HT1080 (cell line): Measurements from ENCODE around the gene TTC38. TPM values are rescaled to one million over a fixed set of nuclear protein-coding genes. Genes with fewer than 3 reads are reported as not detected.

ENCODE experiments used
- DNase-seq: peaks from one replicate; pipeline ENCODE4 v3.0.0-alpha.2; 2015; ENCODE audit warnings: low read depth
- polyA plus RNA-seq, 2 experiments: library from polyadenylated mRNA; depleted of rRNA; stranded (reverse); fragments of >200 nt; gene quantifications; 2 replicates each; pipeline ENCODE4 v1.2.3, GENCODE V29; 2015
- total RNA-seq: library from RNA; depleted of rRNA; stranded (reverse); fragments of >200 nt; shearing (Covaris generic); gene quantifications from 2 replicates; pipeline ENCODE4 v1.2.3, GENCODE V29; 2014; rRNA removed

The TTC38 gene
- 21.7 and 26.0 TPM in 2 replicates for total RNA-seq
- polyA plus RNA-seq (2015; cell fraction: cytosol; rRNA removed) = 15.4 and 17.9 TPM in 2 replicates
- polyA plus RNA-seq (2015; cell fraction: nucleus; rRNA removed) = 32.3 and 37.1 TPM in 2 replicates

GRCh38 chr22:46267431-46268279 is at the start of gene TTC38:
TSS of gene TTC38 (plus strand) at chr22:46268008. CDS start at chr22:46268040, 32 bp downstream.
- peak; percentile 72 for DNase-seq

DNA sequence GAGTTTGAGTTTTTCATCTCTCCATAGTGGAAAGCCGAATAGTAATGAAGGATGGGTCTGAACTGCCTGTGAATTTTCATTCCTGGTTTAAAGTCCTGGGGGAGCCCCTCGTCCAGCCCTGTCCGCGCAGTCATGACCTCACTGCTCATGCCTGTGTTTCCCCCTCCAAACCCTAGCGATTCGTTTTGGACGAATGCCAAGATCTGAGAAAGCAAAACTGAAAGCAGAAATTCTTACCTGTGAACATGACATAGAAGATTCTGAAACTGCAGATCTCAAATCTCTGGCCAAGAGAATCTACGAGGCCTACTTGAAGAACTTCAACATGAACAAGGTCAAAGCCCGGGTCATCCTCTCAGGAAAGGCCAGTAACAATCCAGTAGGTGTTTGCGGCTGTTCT is 48.2 kb upstream of the TTC38 start:
- no peak for DNase-seq

- peak; percentile 12 for DNase-seq
These were observed 46.9 kb upstream of the TTC38 start for GRCh38 chr22:46220921-46221320.

DNA sequence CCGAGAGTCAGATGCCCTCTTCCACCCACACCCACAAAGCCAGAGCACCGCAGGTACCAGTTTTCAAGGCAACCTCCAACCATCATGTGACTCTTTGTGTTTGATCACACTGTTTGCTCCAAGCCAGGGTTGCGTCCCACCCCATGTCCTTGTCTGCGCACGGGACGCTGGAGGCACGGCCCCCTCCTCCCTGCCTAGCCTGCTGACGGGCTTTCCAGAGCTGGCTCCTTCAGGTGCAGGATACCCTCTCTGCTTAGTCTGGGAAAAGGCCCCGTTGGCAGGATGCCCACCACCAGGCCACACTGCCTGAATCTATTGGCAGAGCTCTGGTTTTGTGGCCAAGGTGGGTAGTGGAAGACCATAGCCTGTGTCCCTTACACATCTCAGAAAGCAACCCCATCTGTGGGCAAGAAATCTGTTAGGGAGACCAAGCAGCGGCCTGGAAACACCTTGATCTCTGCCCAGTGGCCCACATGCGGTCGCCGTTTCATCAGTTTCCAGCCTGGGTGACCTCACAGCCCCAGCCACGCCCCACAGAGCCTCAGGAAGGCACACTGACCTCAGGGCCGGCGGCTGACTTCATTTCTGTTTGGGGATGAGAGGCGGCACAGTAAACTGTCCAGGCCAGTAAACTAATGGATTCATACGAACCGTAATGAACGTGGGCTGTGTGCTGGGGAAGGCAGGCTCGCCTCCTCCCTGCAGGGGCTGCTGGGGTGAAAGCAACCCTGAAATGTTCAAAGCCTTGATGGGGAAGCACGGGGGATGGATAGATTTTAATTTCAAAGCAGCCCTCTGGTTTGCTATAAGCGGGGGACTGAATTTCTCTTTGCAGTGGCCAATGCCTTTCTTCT is 43.5 kb upstream of the TTC38 start:
- no peak for DNase-seq

GRCh38 chr22:46224898-46225290 is 42.9 kb upstream of the TTC38 start:
- no peak for DNase-seq

GRCh38 chr22:46225631-46226030 is 42.2 kb upstream of the TTC38 start:
- DNase-seq = no peak

DNA sequence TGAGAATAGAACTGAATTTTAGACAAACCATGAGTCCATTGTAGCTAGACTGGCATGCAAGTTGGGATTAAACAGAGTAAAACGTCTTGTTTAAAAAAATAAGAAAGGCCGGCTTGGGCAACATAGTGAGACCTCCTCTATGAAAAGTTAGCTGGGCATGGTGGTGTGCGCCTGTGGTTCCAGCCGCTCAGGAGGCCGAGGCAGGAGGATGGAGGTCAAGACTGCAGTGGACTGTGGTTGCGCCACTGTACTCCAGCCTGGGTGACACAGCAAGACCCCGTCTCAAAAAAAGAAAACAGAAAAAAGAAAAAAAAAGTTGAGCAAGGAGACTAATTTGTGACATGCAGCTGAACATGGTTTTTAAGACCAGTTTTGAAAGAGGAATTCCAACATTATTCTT is 41.2 kb upstream of the TTC38 start:
- no peak for DNase-seq

DNA sequence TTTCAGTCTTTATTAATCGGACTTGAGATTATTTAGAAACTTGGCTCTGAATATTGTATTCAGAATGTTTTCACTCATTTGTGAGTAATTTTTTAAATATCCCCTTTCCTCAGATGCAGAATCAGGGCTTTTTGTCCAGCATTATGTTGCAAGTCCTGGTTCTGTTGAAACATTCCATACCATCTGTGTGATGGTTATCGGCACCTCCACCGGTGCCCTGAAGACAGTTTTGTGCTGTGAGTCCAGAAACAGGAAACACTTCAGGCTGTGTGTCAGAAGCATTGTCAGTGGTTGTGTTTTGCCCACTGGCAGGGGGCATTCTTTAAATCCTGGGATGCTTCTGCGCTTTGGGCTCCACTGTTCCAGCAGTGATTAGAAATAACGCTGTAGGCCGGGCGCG is 38.1 kb upstream of the TTC38 start:
- DNase-seq = no peak

DNA sequence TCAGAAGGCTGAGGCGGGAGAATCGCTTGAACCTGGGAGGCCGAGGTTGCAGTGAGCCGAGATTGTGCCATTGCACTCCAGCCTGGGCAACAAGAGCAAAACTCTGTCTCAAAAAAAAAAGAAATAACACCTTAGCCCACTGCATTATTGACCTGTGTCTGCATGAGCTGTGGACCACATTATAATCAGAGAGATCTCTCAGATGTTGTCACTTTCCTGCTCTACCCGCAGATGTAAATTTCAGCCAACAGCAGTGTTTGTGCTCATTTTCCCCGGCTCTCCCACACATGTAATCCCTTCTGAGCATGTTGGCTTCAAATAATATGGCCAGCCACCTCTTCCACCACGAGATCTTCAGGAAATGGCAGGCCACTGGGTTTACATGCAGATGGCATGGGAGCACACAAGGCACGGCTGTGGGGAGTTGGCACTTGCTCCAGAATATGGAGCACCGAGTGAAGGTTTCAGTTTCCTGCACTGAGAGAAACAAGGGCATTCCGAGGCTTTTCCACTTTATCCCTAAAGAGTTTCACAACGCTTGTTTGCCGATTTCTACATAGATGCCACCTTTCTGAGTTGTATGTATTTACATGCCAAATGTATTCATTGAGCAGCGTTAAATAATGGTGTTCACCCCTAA is 37.4 kb upstream of the TTC38 start:
- DNase-seq = no peak

GRCh38 chr22:46233231-46233630 is 34.6 kb upstream of the TTC38 start:
- peak; percentile 83 for DNase-seq

DNA sequence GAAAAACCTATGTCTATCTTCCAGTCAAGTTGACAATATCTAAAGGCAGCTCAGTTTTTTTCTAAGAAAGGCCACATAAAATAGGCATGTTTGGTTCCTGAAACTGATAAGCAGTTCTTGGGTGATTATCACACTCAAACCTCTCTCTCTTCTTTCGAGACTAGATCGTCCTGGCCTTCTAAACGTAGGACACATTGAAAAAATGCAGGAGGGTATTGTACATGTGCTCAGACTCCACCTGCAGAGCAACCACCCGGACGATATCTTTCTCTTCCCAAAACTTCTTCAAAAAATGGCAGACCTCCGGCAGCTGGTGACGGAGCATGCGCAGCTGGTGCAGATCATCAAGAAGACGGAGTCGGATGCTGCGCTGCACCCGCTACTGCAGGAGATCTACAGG is 32.8 kb upstream of the TTC38 start:
- no peak for DNase-seq

DNA sequence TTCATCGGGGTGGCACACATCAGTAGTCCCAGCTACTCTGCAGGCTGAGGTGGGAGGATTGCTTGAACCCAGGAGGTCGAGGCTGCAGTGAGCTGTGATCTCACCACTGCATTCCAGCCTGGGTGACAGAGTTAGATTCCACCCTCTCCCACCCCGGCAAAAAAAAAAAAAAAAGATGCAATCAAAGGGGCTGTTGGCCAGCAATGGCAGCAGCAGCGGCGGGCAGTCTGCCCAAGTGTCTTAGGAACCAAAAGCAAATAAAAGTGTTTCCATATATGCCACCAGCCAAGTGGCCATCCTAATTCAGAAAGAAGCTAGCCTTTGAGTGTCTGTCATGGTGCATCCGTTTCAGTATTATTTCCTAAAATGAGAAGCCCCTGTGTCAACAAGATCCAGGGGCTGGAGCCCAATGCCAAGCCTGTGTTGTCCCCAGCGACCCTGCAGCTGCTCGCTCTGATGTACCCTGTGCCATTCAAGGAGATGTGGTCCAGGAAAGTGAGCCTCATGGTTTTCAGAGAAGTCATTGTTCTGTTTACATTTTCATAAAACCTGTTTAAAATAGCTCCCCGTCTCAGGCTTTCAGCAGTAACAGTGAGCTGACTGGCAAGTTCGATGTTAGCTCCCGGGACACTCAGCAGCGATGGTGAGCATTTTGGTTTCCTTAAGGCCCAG is 30.2 kb upstream of the TTC38 start:
- DNase-seq = no peak

DNA sequence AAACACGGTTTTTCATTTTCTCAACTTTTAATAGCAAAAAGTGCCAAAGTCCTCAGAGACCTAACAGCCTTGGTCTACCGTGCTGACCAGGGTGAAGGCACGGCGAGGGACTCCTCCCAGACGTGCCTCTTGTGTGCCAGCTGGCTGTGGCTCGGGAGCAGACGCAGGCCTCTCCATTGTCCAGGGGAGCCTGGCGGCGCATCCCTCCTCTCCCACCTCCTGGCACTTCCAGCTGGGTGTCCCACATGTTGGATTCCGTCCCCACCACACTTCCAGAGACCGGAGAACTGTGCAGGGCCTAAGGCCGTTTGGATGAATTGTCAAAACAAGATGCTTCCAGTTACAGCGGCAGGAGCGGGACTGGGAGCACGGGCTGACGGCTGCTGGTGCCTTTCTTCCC is 29.3 kb upstream of the TTC38 start:
- no peak for DNase-seq

DNA sequence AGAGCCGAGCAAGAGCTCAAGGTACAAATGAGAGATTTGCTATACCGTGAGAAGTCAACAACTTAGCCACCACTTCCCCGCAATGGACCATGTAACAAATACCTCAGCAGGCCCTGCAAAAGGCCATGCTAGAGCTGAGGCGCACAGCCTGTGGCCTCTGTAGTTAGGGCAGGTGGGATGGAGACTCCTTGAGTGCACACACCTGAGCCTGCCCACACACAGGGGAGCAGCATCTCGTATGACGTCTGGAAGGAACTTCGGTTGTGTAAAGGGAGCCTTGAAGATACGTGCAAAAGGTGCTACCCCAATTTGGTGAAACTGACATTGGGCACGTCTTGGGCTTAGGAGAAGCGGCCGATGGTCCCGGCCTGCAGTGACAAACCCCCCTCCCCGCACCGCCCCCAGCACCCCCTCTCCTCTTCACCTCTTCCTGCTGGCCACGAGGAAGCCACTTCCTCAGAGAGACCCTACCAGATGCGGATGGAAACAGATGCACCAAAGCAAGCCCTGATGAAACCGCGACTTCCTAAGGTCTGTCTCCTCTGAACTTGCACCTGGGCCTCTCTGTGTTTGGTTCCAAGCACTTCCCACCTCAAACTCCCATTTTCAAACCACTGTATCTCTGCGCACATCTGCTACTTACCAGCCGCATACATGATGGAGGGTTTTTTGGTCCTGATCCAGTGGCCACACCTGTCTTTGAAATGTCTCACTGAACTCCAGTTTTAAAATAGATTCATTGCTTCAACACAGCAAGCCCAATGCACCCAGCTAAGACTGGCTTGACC is 28.4 kb upstream of the TTC38 start:
- no peak for DNase-seq

GRCh38 chr22:46240073-46240472 is 27.7 kb upstream of the TTC38 start:
- no peak for DNase-seq

- no peak for DNase-seq
These were observed 27.3 kb upstream of the TTC38 start for GRCh38 chr22:46240506-46240905.

DNA sequence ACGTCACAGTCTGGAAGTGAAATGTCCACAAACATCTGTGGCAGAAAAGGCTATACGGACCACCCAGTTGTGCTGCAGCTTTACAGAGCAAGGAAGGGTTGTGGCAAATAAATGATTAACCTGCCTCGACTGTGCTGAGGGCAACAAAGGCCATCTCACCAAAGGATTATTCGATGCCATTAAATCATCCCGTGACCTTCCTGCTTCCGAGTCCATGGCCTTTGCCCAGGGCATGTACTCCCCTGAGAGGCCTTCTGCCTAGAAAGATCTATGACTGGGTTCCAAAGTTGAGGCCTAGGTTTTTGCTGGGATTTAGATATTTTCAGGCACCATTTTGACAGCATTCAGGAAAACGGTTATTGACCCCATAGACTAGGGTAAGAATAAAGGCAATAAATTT is 26.9 kb upstream of the TTC38 start:
- DNase-seq = no peak

DNA sequence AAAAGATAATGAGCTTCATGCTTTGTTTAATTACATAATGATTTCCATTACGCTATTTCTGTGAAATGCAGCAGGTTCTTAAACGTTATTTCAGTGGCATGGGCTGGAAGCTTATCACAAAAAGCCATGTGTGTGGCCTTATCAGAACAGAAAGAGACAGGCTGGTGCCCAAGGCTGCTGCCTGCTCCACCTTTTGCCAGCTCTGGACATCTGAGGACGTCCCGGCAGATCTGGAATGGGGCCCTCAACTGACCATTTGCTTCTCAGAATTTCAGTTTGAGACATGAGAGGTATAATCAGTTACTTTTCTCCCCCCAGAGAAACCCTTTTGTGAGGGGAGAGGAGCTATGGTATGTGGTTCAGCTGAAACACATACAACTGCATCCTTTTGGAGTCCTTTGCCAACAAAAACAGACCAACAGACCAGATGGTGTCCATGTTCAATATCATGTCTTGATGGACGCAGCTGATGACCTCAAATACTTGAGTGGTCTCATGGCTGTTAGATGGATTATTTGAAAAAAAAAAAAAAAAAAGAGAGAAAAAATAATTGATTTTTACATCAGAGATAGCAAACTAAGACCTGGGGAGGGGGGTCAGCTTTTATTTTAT is 26.3 kb upstream of the TTC38 start:
- DNase-seq = no peak

GRCh38 chr22:46242076-46242475 is 25.7 kb upstream of the TTC38 start:
- no peak for DNase-seq

- DNase-seq = no peak
These were observed 23.0 kb upstream of the TTC38 start for GRCh38 chr22:46244771-46245170.
